Adipocyte (in vitro differentiated cells): ENCODE data around the gene FSTL4.

Experiments used
- DNase-seq: peaks from one replicate; pipeline ENCODE4 v3.0.0-alpha.2; 2015; ENCODE audit warnings: low read depth
- H3K27me3 ChIP-seq: replicated peaks from 2 replicates; pipeline ENCODE4 v1.7.0; 2013; ENCODE audit warnings: mild to moderate bottlenecking, low read length, moderate library complexity; ENCODE audit not compliant: control insufficient read depth, insufficient read depth
- H3K36me3 ChIP-seq: 2 replicates; pipeline ENCODE4 v1.7.0; 2013; ENCODE audit warnings: low read length, mild to moderate bottlenecking, moderate library complexity; ENCODE audit not compliant: control insufficient read depth, insufficient read depth, severe bottlenecking
- H3K4me1 ChIP-seq: 2 replicates; pipeline ENCODE4 v1.7.0; 2013; ENCODE audit warnings: mild to moderate bottlenecking, low read length, moderate library complexity; ENCODE audit not compliant: control insufficient read depth, insufficient read depth
- H3K4me3 ChIP-seq: 2 replicates; pipeline ENCODE4 v1.7.0; 2013; ENCODE audit warnings: mild to moderate bottlenecking, low read length, moderate library complexity
- H3K9ac ChIP-seq: 2 replicates; pipeline ENCODE4 v1.7.0; 2013; ENCODE audit warnings: mild to moderate bottlenecking, low read length, moderate library complexity
- H3K9me3 ChIP-seq: 2 replicates; pipeline ENCODE4 v1.7.0; 2013; ENCODE audit warnings: mild to moderate bottlenecking, low read length, moderate library complexity; ENCODE audit not compliant: control insufficient read depth

The FSTL4 gene

DNA sequence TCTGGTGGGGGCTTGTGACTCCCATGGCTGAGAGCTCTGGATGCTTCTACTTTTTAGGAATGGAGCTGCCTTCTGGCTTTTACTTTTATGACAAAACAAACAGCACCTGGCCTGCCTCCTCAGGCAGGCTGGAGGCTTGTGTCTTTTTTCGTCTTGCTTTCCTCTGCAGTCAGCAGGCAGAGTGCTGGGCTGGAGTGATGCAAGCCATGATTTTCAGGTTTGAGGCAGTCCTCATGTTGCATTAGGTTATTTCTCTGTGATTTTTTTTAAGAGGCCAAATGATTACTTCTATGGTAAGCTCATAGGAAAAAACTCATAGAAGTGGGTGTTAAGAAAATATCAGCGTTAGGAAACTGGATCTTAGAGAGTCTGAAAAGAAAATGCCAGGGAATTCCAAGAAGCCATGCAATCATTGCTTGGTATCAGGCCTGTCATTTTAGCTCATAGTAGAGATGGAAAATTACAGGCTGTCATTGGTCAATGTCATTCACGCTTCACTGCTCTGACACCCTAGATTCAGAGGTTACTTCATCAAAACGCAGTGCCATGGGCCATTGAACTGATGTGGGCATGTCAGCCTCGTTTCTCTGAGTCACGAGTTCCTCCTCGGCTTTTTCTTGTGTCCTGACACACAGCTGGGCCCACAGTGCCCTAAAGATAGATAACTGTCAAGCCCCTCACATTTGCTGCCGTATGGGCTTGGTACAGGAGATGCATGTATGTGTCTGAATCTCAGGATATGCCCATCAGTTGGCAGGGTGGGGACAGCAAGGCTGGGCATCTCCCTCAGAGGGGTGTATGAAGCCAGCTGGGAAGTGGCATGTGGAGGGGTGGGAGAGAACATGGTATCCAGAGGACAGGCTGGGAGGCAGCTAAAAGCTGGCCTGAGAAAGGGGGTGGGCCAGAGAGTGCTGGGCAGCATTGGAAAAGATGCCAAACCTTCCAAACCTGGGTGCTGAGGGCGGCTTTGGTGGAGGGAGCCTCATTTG, 408.7 kb downstream of the FSTL4 start:
- Histone ChIP-seq H3K9me3 (peaks cover 3% of the 10 kb centered on the region), H3K4me3 (no peak overlapping the region), H3K27me3 (peaks cover 32% of the 10 kb centered on the region), H3K4me1 (peaks cover 12% of the 10 kb centered on the region), H3K36me3 (no peaks in the 10 kb centered on the region), H3K9ac (no peak overlapping the region)
- DNase-seq, result no peak

- Histone ChIP-seq H3K4me3 (no peak overlapping the region), H3K9me3 (peaks cover 3% of the 10 kb centered on the region), H3K9ac (no peak overlapping the region), H3K27me3 (peaks cover 40% of the 10 kb centered on the region), H3K4me1 (peaks cover 12% of the 10 kb centered on the region), H3K36me3 (no peaks in the 10 kb centered on the region)
- no peak for DNase-seq
These were observed 410.2 kb downstream of the FSTL4 start for GRCh38 chr5:133202066-133202665.

GRCh38 chr5:133201310-133201709, 411.0 kb downstream of the FSTL4 start:
- Histone ChIP-seq H3K9ac (no peak overlapping the region), H3K4me1 (peaks cover 12% of the 10 kb centered on the region), H3K4me3 (no peak overlapping the region), H3K36me3 (no peaks in the 10 kb centered on the region), H3K27me3 (peaks cover 40% of the 10 kb centered on the region), H3K9me3 (peaks cover 3% of the 10 kb centered on the region)
- no peak for DNase-seq

GRCh38 chr5:133200256-133200655, 412.1 kb downstream of the FSTL4 start:
- peaks cover 40% of the 10 kb centered on the region for H3K27me3 ChIP-seq
- H3K4me3 ChIP-seq, result no peak overlapping the region
- H3K9ac ChIP-seq, result no peak overlapping the region
- H3K4me1 ChIP-seq, result peaks cover 3% of the 10 kb centered on the region
- no peaks in the 10 kb centered on the region for H3K36me3 ChIP-seq
- no peak for DNase-seq
- peaks cover 3% of the 10 kb centered on the region for H3K9me3 ChIP-seq

DNA sequence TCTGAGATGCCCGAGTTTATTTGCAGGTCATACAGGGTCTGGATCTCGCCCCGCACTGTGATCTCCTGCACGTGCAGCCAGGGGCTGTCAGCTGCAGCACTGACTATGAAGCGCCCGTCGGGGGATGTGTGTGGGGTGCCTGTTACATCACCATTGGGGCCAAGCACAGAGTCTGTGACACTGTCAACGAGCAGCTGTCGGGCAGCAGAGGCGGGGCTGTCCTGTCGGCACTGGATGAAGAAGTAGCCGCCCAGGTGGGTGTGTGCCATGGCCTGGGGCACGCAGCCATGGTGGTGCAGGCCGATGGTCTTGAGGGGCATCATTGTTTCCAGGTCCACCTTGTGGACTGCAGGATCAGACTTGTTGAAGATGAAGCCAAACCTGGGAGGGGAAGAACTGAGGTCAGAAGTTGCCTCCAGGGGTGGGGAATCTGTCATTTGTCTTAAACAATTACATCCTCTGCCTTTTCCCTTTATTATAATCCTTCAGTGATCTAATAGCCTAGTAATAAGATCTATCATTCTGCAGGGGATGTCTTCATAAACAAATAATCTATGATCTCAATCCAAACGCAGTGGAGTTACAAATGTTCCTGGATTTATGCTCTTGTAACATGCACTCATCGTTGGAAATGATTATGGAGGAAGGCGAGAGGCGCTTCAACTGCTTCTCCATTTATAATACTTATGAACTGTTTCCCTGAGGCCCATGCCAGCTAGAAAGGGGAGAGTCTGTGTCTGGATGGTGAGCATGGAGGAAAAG, 412.7 kb downstream of the FSTL4 start:
- DNase-seq, result no peak
- no peak overlapping the region for H3K4me3 ChIP-seq
- peaks cover 46% of the 10 kb centered on the region for H3K27me3 ChIP-seq
- H3K4me1 ChIP-seq, result no peaks in the 10 kb centered on the region
- no peak overlapping the region for H3K9ac ChIP-seq
- peaks cover 3% of the 10 kb centered on the region for H3K9me3 ChIP-seq
- H3K36me3 ChIP-seq, result no peaks in the 10 kb centered on the region

DNA sequence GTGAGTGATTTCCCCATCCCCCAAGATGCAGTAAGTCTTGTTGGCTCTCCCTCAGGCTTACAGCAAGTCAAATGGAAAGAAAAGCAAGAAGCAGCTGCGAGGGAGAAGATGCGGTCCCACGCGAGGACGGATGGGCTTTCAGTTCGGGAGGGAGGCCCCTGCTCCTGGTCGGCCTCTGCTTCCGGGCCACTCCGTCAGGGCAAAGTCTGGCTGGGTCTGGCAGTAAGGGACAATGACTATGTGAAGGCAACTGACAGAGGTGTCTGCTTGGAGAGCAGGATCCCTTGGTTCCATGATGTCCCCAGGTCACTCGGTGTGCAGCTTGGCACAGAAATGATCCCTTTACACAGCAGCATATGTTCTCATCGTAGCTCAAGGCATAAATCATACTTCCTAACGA, 413.8 kb downstream of the FSTL4 start:
- H3K4me3 ChIP-seq, result no peak overlapping the region

GRCh38 chr5:133196441-133197085, 415.8 kb downstream of the FSTL4 start:
- Histone ChIP-seq H3K9ac (no peak overlapping the region), H3K4me3 (no peak overlapping the region), H3K27me3 (peaks cover 53% of the 10 kb centered on the region), H3K36me3 (no peaks in the 10 kb centered on the region), H3K4me1 (no peaks in the 10 kb centered on the region), H3K9me3 (no peaks in the 10 kb centered on the region)
- DNase-seq, result no peak

More for the DNA sequence above, 413.8 kb downstream of the FSTL4 start:
- Histone ChIP-seq H3K9me3 (peaks cover 3% of the 10 kb centered on the region), H3K4me1 (no peaks in the 10 kb centered on the region), H3K27me3 (peaks cover 56% of the 10 kb centered on the region), H3K9ac (no peak overlapping the region), H3K36me3 (no peaks in the 10 kb centered on the region)
- no peak for DNase-seq

- Histone ChIP-seq H3K4me3 (no peak overlapping the region), H3K4me1 (no peaks in the 10 kb centered on the region), H3K9ac (no peak overlapping the region), H3K9me3 (no peaks in the 10 kb centered on the region), H3K27me3 (peaks cover 55% of the 10 kb centered on the region), H3K36me3 (no peaks in the 10 kb centered on the region)
- DNase-seq, result no peak
These were observed 417.1 kb downstream of the FSTL4 start for GRCh38 chr5:133195250-133195649.

GRCh38 chr5:133193794-133194193, 418.5 kb downstream of the FSTL4 start:
- Histone ChIP-seq H3K9me3 (no peaks in the 10 kb centered on the region), H3K4me1 (no peaks in the 10 kb centered on the region), H3K27me3 (peaks cover 41% of the 10 kb centered on the region), H3K9ac (no peak overlapping the region), H3K4me3 (no peak overlapping the region), H3K36me3 (no peaks in the 10 kb centered on the region)
- no peak for DNase-seq

DNA sequence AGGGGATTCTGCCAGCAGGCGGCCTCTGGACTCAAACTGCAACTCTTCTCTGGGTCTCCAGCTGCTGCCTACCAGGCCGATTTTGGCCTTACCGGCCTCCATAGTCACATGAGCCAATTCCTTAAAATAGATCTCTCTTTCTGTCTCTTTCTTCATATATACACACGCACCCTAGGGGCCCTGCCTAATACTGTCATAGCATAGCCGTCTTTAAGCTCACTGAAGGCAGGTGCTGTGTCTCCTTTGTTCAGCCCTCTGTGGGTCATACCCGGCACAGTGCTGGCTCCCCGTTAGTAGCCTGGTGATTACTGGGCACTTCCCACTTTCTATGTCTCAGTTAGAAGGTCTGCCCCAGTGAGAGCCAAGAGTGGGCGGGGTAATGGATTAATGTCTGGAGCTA, 419.6 kb downstream of the FSTL4 start:
- H3K9ac ChIP-seq, result no peak overlapping the region
- no peaks in the 10 kb centered on the region for H3K4me1 ChIP-seq
- no peaks in the 10 kb centered on the region for H3K36me3 ChIP-seq
- H3K4me3 ChIP-seq, result no peak overlapping the region
- no peaks in the 10 kb centered on the region for H3K9me3 ChIP-seq
- H3K27me3 ChIP-seq, result peaks cover 31% of the 10 kb centered on the region
- no peak for DNase-seq
